A549 (cell line): ENCODE data around the gene DOCK6. TPM values are rescaled to one million over a fixed set of nuclear protein-coding genes. Genes with fewer than 3 reads are reported as not detected.
A peak's percentile ranks its signal among the peaks of the same experiment; 100 is the strongest.

Experiments used
- ATAC-seq, 2 experiments: fragments of 200-7000 bp in 1 of 2; fragments of >200 bp in 1 of 2; cut with Nextera tagmentation in 1 of 2; cut with Tn5 transposase in 1 of 2; 3 replicates each; pipeline versions ENCODE4 v1.8.0 to v1.9.1; 2018 to 2020; ENCODE audit warnings: mild to moderate bottlenecking in 1 of 2, moderate library complexity in 1 of 2
- CTCF ChIA-PET: fragments of 300-600 bp; sonication (Branson Sonifier 250); formaldehyde crosslinking; extraction: SDS; loops from one replicate; lab custom pipeline; 2021; ENCODE audit warnings: antibody characterized with exemption, inconsistent platforms; lab: Yijun Ruan, JAX
- POLR2A ChIA-PET: fragments of 350-600 bp; formaldehyde crosslinking; extraction: SDS; loops from one replicate; lab custom pipeline; 2021; ENCODE audit warnings: antibody characterized with exemption, inconsistent platforms; lab: Yijun Ruan, JAX
- DNase-seq, 2 experiments: peaks; one replicate each; pipeline versions ENCODE4 v3.0.0 to v3.0.0-alpha.2; 2011 to 2016; ENCODE audit warnings: low read depth in 1 of 2, low spot score in 1 of 2
- FAIRE-seq: peaks from 2 replicates; lab custom pipeline; 2011; peaks lifted over from hg19 to GRCh38; lab: Jason Lieb, UNC
- H3K27ac ChIP-seq, 2 experiments: fragments of >200 bp; sonication (Bioruptor Twin); formaldehyde crosslinking; 3 replicates each; pipeline ENCODE4 v1.5.1; 2016 to 2017
- H3K4me1 ChIP-seq: fragments of >200 bp; sonication (Bioruptor Twin); formaldehyde crosslinking; 3 replicates; pipeline ENCODE4 v1.6.1; 2016
- H3K4me2 ChIP-seq: fragments of >200 bp; sonication (Bioruptor Twin); formaldehyde crosslinking; 3 replicates; pipeline ENCODE4 v1.6.1; 2016
- H3K4me3 ChIP-seq: fragments of >200 bp; sonication (Bioruptor Twin); formaldehyde crosslinking; 3 replicates; pipeline ENCODE4 v1.5.1; 2016
- H3K9me3 ChIP-seq: fragments of >200 bp; sonication (Bioruptor Twin); formaldehyde crosslinking; 3 replicates; pipeline ENCODE4 v1.6.1; 2016
- CHD2 ChIP-seq: fragments of 150-350 bp; IDR thresholded peaks from 2 replicates; pipeline ENCODE4 v1.6.1; 2014; ENCODE audit warnings: low read length; ENCODE audit not compliant: partially characterized antibody
- CHD4 ChIP-seq: fragments of 200-600 bp; sonication (generic); IDR thresholded peaks from 2 replicates; pipeline ENCODE4 v1.6.1; 2016; ENCODE audit warnings: antibody characterized with exemption, mild to moderate bottlenecking, borderline replicate concordance
- CTCF ChIP-seq: fragments of >200 bp; sonication (Bioruptor Twin); formaldehyde crosslinking; IDR thresholded peaks from 3 replicates; pipeline ENCODE4 v1.5.1; 2016
- EHMT2 ChIP-seq: fragments of 200-600 bp; sonication (generic); IDR thresholded peaks from 2 replicates; pipeline ENCODE4 v1.6.1; 2016; ENCODE audit warnings: antibody characterized with exemption, low read depth, mild to moderate bottlenecking, moderate library complexity
- HES2 ChIP-seq: fragments of >200 bp; sonication (Bioruptor Twin); formaldehyde crosslinking; IDR thresholded peaks from 2 replicates; pipeline ENCODE4 v1.6.1; 2016
- HEYL ChIP-seq: fragments of 250-450 bp; sonication (Bioruptor Pico); IDR thresholded peaks from 2 replicates; pipeline ENCODE4 v1.8.0; 2021; ENCODE audit warnings: mild to moderate bottlenecking, moderate library complexity
- HOXA7 ChIP-seq: fragments of 250-450 bp; sonication (Bioruptor Pico); IDR thresholded peaks from 2 replicates; pipeline ENCODE4 v1.5.0; 2020; ENCODE audit warnings: mild to moderate bottlenecking, moderate library complexity
- JUN ChIP-seq, 2 experiments: fragments of >200 bp; sonication (Bioruptor Twin); formaldehyde crosslinking; IDR thresholded peaks; 2 replicates in 1 of 2; 3 replicates in 1 of 2; pipeline ENCODE4 v1.6.1; 2016 to 2017
- JUNB ChIP-seq: fragments of >200 bp; sonication (Bioruptor Twin); formaldehyde crosslinking; IDR thresholded peaks from 2 replicates; pipeline ENCODE4 v1.6.1; 2016
- KDM5A ChIP-seq: fragments of 200-600 bp; sonication (generic); IDR thresholded peaks from 2 replicates; pipeline ENCODE4 v1.6.1; 2016; ENCODE audit warnings: antibody characterized with exemption, mild to moderate bottlenecking
- MAFK ChIP-seq: fragments of 450-650 bp; IDR thresholded peaks from 2 replicates; pipeline ENCODE4 v1.6.1; 2014; ENCODE audit not compliant: partially characterized antibody
- MAZ ChIP-seq: fragments of 150-350 bp; IDR thresholded peaks from 2 replicates; pipeline ENCODE4 v1.6.1; 2014; ENCODE audit warnings: antibody characterized with exemption, low read depth, low read length, borderline replicate concordance
- PBX3 ChIP-seq: IDR thresholded peaks from 2 replicates; pipeline ENCODE4 v1.6.1; 2012
- POLR2A ChIP-seq: IDR thresholded peaks from 2 replicates; pipeline ENCODE4 v1.6.1; 2012; ENCODE audit warnings: mild to moderate bottlenecking, low read length
- RAD21 ChIP-seq, 2 experiments: fragments of >200 bp in 1 of 2; sonication (Bioruptor Twin) in 1 of 2; formaldehyde crosslinking in 1 of 2; IDR thresholded peaks in 1 of 2; conservative IDR thresholded peaks in 1 of 2; 2 replicates in 1 of 2; 3 replicates in 1 of 2; pipeline ENCODE4 v1.6.1; 2012 to 2018; ENCODE audit warnings: inconsistent platforms in 1 of 2
- ZFP36 ChIP-seq: fragments of 450-650 bp; IDR thresholded peaks from 2 replicates; pipeline ENCODE4 v1.6.1; 2014; ENCODE audit warnings: borderline replicate concordance; ENCODE audit not compliant: partially characterized antibody
- ZNF302 ChIP-seq: fragments of 250-450 bp; sonication (Bioruptor Pico); IDR thresholded peaks from 2 replicates; pipeline ENCODE4 v1.9.0; 2021; ENCODE audit warnings: inconsistent platforms, mild to moderate bottlenecking, moderate library complexity
- WGBS: methylation state at CpG from one replicate; pipeline ENCODE4 v1.1.6; 2017; ENCODE audit errors: missing lambda C conversion rate; 5-methylcytosine and 5-hydroxymethylcytosine counted together
- polyA plus RNA-seq, 4 experiments: library from polyadenylated mRNA; depleted of rRNA in 3 of 4; stranded (reverse); fragments of >200 nt; fragmentation: RNase III in 1 of 4; extraction: RNeasy Plus Mini Kit Qiagen cat#74134 plus additional on column Dnase treatment in 1 of 4; gene quantifications; 2 replicates in 3 of 4; 3 replicates in 1 of 4; pipeline ENCODE4 v1.2.3, GENCODE V29; 2011 to 2017
- TF ChIP-seq, protein P1 (sequence below): fragments of 250-450 bp; sonication (Bioruptor Pico); IDR thresholded peaks from 2 replicates; pipeline ENCODE4 v1.5.0; 2020; ENCODE audit warnings: low read depth, mild to moderate bottlenecking, moderate library complexity
- TF ChIP-seq, protein P2 (sequence below): IDR thresholded peaks from 2 replicates; pipeline ENCODE4 v1.6.1; 2012; ENCODE audit warnings: low read depth, borderline replicate concordance
- TF ChIP-seq, protein P3 (sequence below): fragments of >200 bp; sonication (Bioruptor Twin); formaldehyde crosslinking; IDR thresholded peaks from 3 replicates; pipeline ENCODE4 v1.6.1; 2016

The DOCK6 gene
- polyA plus RNA-seq, 2 of the 4 experiments (the other 2 are of a cell fraction), result 7.6 to 8.0 TPM

GRCh38 chr19:11203194-11204075 lies 58.9 kb downstream of the DOCK6 start (continued):
- TF ChIP-seq PBX3 (no peak), HES2 (no peak), ZFP36 (no peak), CHD4 (no peak), ZNF302 (CRISPR knock-in tag) (no peak), CHD2 (no peak), JUNB (no peak), RAD21 (conservative IDR thresholded peaks at IDR 0.05 in 1 of 2, IDR thresholded peaks at IDR 0.05 in 1 of 2) (peak; percentile 83 to 96), JUN (IDR thresholded peaks at IDR 0.05) (peak in 1 of 2 experiments; percentile 38; a peak in 2 of 5 replicates), HEYL (CRISPR knock-in tag) (no peak), EHMT2 (no peak)
- TF ChIP-seq, protein P1, sequence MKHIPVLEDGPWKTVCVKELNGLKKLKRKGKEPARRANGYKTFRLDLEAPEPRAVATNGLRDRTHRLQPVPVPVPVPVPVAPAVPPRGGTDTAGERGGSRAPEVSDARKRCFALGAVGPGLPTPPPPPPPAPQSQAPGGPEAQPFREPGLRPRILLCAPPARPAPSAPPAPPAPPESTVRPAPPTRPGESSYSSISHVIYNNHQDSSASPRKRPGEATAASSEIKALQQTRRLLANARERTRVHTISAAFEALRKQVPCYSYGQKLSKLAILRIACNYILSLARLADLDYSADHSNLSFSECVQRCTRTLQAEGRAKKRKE (CRISPR knock-in tag), result no peak
- TF ChIP-seq, protein P2, sequence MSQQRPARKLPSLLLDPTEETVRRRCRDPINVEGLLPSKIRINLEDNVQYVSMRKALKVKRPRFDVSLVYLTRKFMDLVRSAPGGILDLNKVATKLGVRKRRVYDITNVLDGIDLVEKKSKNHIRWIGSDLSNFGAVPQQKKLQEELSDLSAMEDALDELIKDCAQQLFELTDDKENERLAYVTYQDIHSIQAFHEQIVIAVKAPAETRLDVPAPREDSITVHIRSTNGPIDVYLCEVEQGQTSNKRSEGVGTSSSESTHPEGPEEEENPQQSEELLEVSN, result 0 out of 2 replicates have a peak, but pooled peaks have one; percentile 45

GRCh38 chr19:11202488-11203193 lies 59.7 kb downstream of the DOCK6 start:
- ChIA-PET POLR2A (interaction anchor here (1.8 kb wide), 1 partner anchor 64 kb away, joined by 18 read pairs; no protein-coding TSS in a partner anchor), CTCF (interaction anchor here (1.6 to 6.4 kb wide), 5 partner anchors 50 to 76 kb away, joined by 5 to 57 read pairs (median 31); no protein-coding TSS in a partner anchor)
- WGBS, result 91% methylated on average over 12 of the region's 20 CpGs
- no peak for DNase-seq
- H3K4me1 ChIP-seq, result peaks cover 42% of the 10 kb centered on the region
- no peak overlapping the region for H3K4me3 ChIP-seq
- no peak for FAIRE-seq
- H3K4me2 ChIP-seq, result peak overlapping the region; percentile 60
- H3K9me3 ChIP-seq, result no peaks in the 10 kb centered on the region
- TF ChIP-seq, protein P2, result no peak
- TF ChIP-seq JUNB (no peak), MAZ (no peak), CTCF (no peak), KDM5A (no peak), ZFP36 (no peak), MAFK (no peak), HOXA7 (no peak), POLR2A (no peak)
- TF ChIP-seq, protein P3, sequence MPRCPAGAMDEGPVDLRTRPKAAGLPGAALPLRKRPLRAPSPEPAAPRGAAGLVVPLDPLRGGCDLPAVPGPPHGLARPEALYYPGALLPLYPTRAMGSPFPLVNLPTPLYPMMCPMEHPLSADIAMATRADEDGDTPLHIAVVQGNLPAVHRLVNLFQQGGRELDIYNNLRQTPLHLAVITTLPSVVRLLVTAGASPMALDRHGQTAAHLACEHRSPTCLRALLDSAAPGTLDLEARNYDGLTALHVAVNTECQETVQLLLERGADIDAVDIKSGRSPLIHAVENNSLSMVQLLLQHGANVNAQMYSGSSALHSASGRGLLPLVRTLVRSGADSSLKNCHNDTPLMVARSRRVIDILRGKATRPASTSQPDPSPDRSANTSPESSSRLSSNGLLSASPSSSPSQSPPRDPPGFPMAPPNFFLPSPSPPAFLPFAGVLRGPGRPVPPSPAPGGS, result no peak
- no peak for ATAC-seq
- H3K27ac ChIP-seq, result peak overlapping the region; percentile 93 to 98
